HepG2 (cell line): ENCODE measurements around the gene VGF. TPM values are rescaled to one million over a fixed set of nuclear protein-coding genes. Genes with fewer than 3 reads are reported as not detected.
A peak's percentile ranks its signal among the peaks of the same experiment; 100 is the strongest.

ENCODE experiments used
- CHCHD3 ChIP-seq: sonication (generic); formaldehyde crosslinking; IDR thresholded peaks from 2 replicates; pipeline ENCODE4 v1.8.0; 2022; ENCODE audit warnings: mild to moderate bottlenecking, missing genetic modification reagents, moderate library complexity
- CHD4 ChIP-seq: fragments of 200-600 bp; sonication (generic); IDR thresholded peaks from 2 replicates; pipeline ENCODE4 v1.7.0; 2017; ENCODE audit warnings: mild to moderate bottlenecking, low read length, borderline replicate concordance
- FLYWCH1 ChIP-seq: sonication (generic); formaldehyde crosslinking; IDR thresholded peaks from 2 replicates; pipeline ENCODE4 v1.8.1; 2023; ENCODE audit warnings: mild to moderate bottlenecking, missing genetic modification reagents
- FOXO1 ChIP-seq: sonication (generic); formaldehyde crosslinking; IDR thresholded peaks from 2 replicates; pipeline ENCODE4 v1.4.0; 2020; ENCODE audit warnings: missing genetic modification reagents
- GMEB2 ChIP-seq: IDR thresholded peaks from 2 replicates; pipeline ENCODE4 v1.6.1; 2016; ENCODE audit warnings: missing biosample characterization, missing genetic modification reagents, low read depth
- KDM5B ChIP-seq: sonication (generic); formaldehyde crosslinking; IDR thresholded peaks from 2 replicates; pipeline ENCODE4 v1.4.0; 2020; ENCODE audit warnings: missing genetic modification reagents, mild to moderate bottlenecking, borderline replicate concordance
- NR2F1 ChIP-seq, 2 experiments: fragments of 450-650 bp in 1 of 2; formaldehyde crosslinking in 1 of 2; IDR thresholded peaks; 2 replicates each; pipeline versions ENCODE4 v1.5.0 to v1.6.1; 2016 to 2020; ENCODE audit warnings: mild to moderate bottlenecking in 1 of 2, missing compliant biosample characterization in 1 of 2, missing genetic modification reagents in 1 of 2, moderate library complexity in 1 of 2
- PAF1 ChIP-seq: IDR thresholded peaks from 2 replicates; pipeline ENCODE4 v1.6.1; 2016; ENCODE audit warnings: missing genetic modification reagents, missing compliant biosample characterization
- PHF5A ChIP-seq: IDR thresholded peaks from one replicate; pipeline ENCODE4 v1.6.1; 2018; ENCODE audit warnings: low read depth, missing genetic modification reagents; ENCODE audit not compliant: unreplicated experiment
- THAP11 ChIP-seq: IDR thresholded peaks from 2 replicates; pipeline ENCODE4 v1.6.1; 2016; ENCODE audit warnings: missing biosample characterization, missing genetic modification reagents
- ZBTB38 ChIP-seq: sonication (generic); formaldehyde crosslinking; IDR thresholded peaks from 2 replicates; pipeline ENCODE4 v1.5.1; 2020; ENCODE audit warnings: mild to moderate bottlenecking, missing genetic modification reagents
- ZNF513 ChIP-seq: sonication (generic); formaldehyde crosslinking; conservative IDR thresholded peaks from 2 replicates; pipeline ENCODE4 v1.5.0; 2020; ENCODE audit warnings: missing genetic modification reagents
- ZNF557 ChIP-seq: sonication (generic); formaldehyde crosslinking; IDR thresholded peaks from 2 replicates; pipeline ENCODE4 v1.4.0; 2020; ENCODE audit warnings: missing genetic modification reagents
- ZNF567 ChIP-seq: sonication (generic); formaldehyde crosslinking; IDR thresholded peaks from 2 replicates; pipeline ENCODE4 v1.8.1; 2023; ENCODE audit warnings: mild to moderate bottlenecking, missing genetic modification reagents, borderline replicate concordance
- ZNF670 ChIP-seq: sonication (generic); formaldehyde crosslinking; IDR thresholded peaks from 2 replicates; pipeline ENCODE4 v1.8.0; 2022; ENCODE audit warnings: mild to moderate bottlenecking, missing genetic modification reagents, borderline replicate concordance
- polyA plus RNA-seq, 8 experiments: library from polyadenylated mRNA; depleted of rRNA in 3 of 8; stranded (reverse) in 7 of 8; unstranded in 1 of 8; fragments of >200 nt; fragmentation: Illumina TruSeq in 4 of 8; extraction: Trizol in 4 of 8; gene quantifications; 2 replicates each; pipeline versions ENCODE4 v1.2.1 to v1.2.3, GENCODE V29; 2011 to 2016; ENCODE audit warnings: low read depth in 4 of 8, missing spikeins in 1 of 8, mixed read lengths in 1 of 8; ENCODE audit not compliant: insufficient read depth in 1 of 8
- total RNA-seq, 5 experiments: library from RNA; depleted of rRNA; stranded (reverse); fragments of >200 nt; fragmentation: Illumina TruSeq; extraction: Trizol; gene quantifications; 2 replicates each; pipeline ENCODE4 v1.2.3, GENCODE V29; 2016; ENCODE audit warnings: low read depth in 1 of 5
- TF ChIP-seq, protein P1 (sequence below): sonication (generic); formaldehyde crosslinking; IDR thresholded peaks from 2 replicates; pipeline ENCODE4 v1.4.0; 2020; ENCODE audit warnings: low read depth, mild to moderate bottlenecking, missing genetic modification reagents
- TF ChIP-seq, protein P2 (sequence below): sonication (generic); formaldehyde crosslinking; IDR thresholded peaks from 2 replicates; pipeline ENCODE4 v1.8.1; 2023; ENCODE audit warnings: mild to moderate bottlenecking, inconsistent platforms, moderate library complexity, missing genetic modification reagents, borderline replicate concordance
- TF ChIP-seq, protein P3 (sequence below): IDR thresholded peaks from 2 replicates; pipeline ENCODE4 v1.6.1; 2016; ENCODE audit warnings: mild to moderate bottlenecking
- TF ChIP-seq, protein P4 (sequence below): sonication (generic); formaldehyde crosslinking; IDR thresholded peaks from 2 replicates; pipeline ENCODE4 v1.5.1; 2020; ENCODE audit warnings: mild to moderate bottlenecking, missing genetic modification reagents, moderate library complexity

VGF gene
- total and polyA plus RNA-seq, 2 of the 13 experiments (the other 11 are each of a cell fraction or from before 2014, with no cell fraction given), result 0.12 to 0.46 TPM

DNA sequence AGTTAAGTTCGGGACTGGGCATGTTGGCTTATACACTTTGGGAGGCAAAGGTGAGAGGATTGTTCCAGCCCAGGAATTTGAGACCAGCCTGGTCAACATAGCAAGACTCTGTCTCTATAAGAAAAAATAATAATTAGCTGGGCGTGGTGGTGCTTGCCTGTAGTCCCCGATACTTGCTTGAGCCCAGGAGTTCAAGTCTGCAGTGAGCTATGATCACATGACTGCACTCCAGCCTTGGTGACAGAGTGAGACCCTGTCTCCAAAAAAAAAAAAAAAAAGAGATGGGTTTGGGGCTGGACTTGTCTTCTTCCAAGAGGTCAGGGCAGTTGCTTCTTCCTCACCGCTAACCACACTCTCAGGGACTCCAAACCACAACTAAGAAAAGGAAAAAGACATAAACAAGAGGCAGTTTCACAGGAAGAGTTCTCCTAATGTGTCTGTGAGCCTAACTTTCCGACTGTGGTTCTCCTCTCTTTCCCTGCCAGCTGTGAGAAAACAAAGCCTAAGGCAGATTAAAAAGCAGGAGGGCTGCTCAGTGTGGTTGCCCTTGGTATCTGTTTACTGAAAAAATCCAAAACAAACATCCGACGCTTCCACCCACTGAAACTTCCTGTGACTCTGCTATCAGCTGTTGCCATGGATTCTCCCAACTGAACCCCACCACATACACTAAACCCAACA is 40.9 kb downstream of the VGF start (continued):
- TF ChIP-seq, protein P1, sequence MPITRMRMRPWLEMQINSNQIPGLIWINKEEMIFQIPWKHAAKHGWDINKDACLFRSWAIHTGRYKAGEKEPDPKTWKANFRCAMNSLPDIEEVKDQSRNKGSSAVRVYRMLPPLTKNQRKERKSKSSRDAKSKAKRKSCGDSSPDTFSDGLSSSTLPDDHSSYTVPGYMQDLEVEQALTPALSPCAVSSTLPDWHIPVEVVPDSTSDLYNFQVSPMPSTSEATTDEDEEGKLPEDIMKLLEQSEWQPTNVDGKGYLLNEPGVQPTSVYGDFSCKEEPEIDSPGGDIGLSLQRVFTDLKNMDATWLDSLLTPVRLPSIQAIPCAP, result no peak
- TF ChIP-seq KDM5B (CRISPR knock-in tag) (no peak), CHD4 (0 out of 2 replicates have a peak, but pooled peaks have one; percentile 1), FLYWCH1 (CRISPR knock-in tag) (no peak), FOXO1 (CRISPR knock-in tag) (peak; percentile 85), PAF1 (CRISPR knock-in tag) (no peak), ZBTB38 (peak; percentile 41; the same call in 1 of the 2 replicates), PHF5A (CRISPR knock-in tag) (no peak), CHCHD3 (CRISPR knock-in tag) (no peak), ZNF567 (CRISPR knock-in tag) (no peak), ZNF670 (CRISPR knock-in tag) (no peak; the same call in 1 of the 2 replicates), NR2F1 (CRISPR knock-in tag; IDR thresholded peaks at IDR 0.05) (peak in 1 of 2 experiments; percentile 37; a peak in 1 of 4 replicates), GMEB2 (CRISPR knock-in tag) (no peak), THAP11 (CRISPR knock-in tag) (no peak; the same call in 1 of the 2 replicates), ZNF513 (CRISPR knock-in tag) (no peak), ZNF557 (CRISPR knock-in tag) (no peak)
- TF ChIP-seq, protein P2, sequence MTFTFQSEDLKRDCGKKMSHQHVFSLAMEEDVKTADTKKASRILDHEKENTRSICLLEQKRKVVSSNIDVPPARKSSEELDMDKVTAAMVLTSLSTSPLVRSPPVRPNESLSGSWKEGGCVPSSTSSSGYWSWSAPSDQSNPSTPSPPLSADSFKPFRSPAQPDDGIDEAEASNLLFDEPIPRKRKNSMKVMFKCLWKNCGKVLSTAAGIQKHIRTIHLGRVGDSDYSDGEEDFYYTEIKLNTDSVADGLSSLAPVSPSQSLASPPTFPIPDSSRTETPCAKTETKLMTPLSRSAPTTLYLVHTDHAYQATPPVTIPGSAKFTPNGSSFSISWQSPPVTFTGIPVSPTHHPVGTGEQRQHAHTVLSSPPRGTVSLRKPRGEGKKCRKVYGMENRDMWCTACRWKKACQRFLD (CRISPR knock-in tag), result no peak
- TF ChIP-seq, protein P3, sequence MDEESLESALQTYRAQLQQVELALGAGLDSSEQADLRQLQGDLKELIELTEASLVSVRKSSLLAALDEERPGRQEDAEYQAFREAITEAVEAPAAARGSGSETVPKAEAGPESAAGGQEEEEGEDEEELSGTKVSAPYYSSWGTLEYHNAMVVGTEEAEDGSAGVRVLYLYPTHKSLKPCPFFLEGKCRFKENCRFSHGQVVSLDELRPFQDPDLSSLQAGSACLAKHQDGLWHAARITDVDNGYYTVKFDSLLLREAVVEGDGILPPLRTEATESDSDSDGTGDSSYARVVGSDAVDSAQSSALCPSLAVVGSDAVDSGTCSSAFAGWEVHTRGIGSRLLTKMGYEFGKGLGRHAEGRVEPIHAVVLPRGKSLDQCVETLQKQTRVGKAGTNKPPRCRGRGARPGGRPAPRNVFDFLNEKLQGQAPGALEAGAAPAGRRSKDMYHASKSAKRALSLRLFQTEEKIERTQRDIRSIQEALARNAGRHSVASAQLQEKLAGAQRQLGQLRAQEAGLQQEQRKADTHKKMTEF, result peak; percentile 31; the same call in 1 of the 2 replicates
- TF ChIP-seq, protein P4, sequence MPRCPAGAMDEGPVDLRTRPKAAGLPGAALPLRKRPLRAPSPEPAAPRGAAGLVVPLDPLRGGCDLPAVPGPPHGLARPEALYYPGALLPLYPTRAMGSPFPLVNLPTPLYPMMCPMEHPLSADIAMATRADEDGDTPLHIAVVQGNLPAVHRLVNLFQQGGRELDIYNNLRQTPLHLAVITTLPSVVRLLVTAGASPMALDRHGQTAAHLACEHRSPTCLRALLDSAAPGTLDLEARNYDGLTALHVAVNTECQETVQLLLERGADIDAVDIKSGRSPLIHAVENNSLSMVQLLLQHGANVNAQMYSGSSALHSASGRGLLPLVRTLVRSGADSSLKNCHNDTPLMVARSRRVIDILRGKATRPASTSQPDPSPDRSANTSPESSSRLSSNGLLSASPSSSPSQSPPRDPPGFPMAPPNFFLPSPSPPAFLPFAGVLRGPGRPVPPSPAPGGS (CRISPR knock-in tag), result no peak
